GM15510 (cell line): Measurements from ENCODE around the gene EFNB1.

Experiments
- POLR2A ChIP-seq: IDR thresholded peaks from 3 replicates; pipeline ENCODE4 v1.6.1; 2011; ENCODE audit warnings: borderline replicate concordance; ENCODE audit not compliant: insufficient read length; ENCODE audit errors: extremely low read depth

Gene EFNB1

GRCh38 chrX:68828740-68829581, at the start of gene EFNB1:
TSS of gene EFNB1 (plus strand) at chrX:68829021. CDS start at chrX:68829777, 756 bp downstream.
- TF ChIP-seq POLR2A: peak; percentile 41

GRCh38 chrX:68784816-68785215, 44.0 kb upstream of the EFNB1 start:
- no peak for TF ChIP-seq POLR2A

GRCh38 chrX:68789966-68790365, 38.9 kb upstream of the EFNB1 start:
- TF ChIP-seq POLR2A: no peak

- TF ChIP-seq POLR2A: no peak
Measured at GRCh38 chrX:68792083-68792482, 36.7 kb upstream of the EFNB1 start.

- no peak for TF ChIP-seq POLR2A
Measured at GRCh38 chrX:68794461-68794860, 34.4 kb upstream of the EFNB1 start.

GRCh38 chrX:68795741-68796140, 33.1 kb upstream of the EFNB1 start:
- no peak for TF ChIP-seq POLR2A

GRCh38 chrX:68801737-68802290, 27.0 kb upstream of the EFNB1 start:
- TF ChIP-seq POLR2A: no peak

- no peak for TF ChIP-seq POLR2A
Measured at GRCh38 chrX:68807818-68808217, 21.0 kb upstream of the EFNB1 start.

- TF ChIP-seq POLR2A: no peak
Measured at GRCh38 chrX:68808686-68809357, 20.0 kb upstream of the EFNB1 start.

- no peak for TF ChIP-seq POLR2A
Measured at GRCh38 chrX:68820476-68821110, 8.2 kb upstream of the EFNB1 start.

GRCh38 chrX:68821616-68822015, 7.2 kb upstream of the EFNB1 start:
- no peak for TF ChIP-seq POLR2A

GRCh38 chrX:68822641-68823410, 6.0 kb upstream of the EFNB1 start:
- TF ChIP-seq POLR2A: no peak

GRCh38 chrX:68823413-68824151, 5.2 kb upstream of the EFNB1 start:
- no peak for TF ChIP-seq POLR2A

GRCh38 chrX:68824152-68824433, 4.7 kb upstream of the EFNB1 start:
- no peak for TF ChIP-seq POLR2A
